ENCODE measurements around the gene FOCAD. TPM values are rescaled to one million over a fixed set of nuclear protein-coding genes. Genes with fewer than 3 reads are reported as not detected.

The FOCAD gene
- total and polyA plus RNA-seq, 10 of the 15 experiments (the other 5 are each of a cell fraction or from before 2014, with no cell fraction given), result 13.7 to 93.0 (median 41.8) TPM

- intact Hi-C loops (cut with micrococcal nuclease; ENCODE audit: unreplicated experiment), result no loop called here
- no peak overlapping the region for H3K4me2 ChIP-seq (ENCODE audit: control insufficient read depth, insufficient read depth)
- FAIRE-seq (no peak), DNase-seq (ENCODE audit: low read depth, low spot score) (no peak), ATAC-seq (peak; percentile 20; the same call in 1 of the 3 replicates)
- no peak overlapping the region for H3K4me3 ChIP-seq
- ChIA-PET RAD21 (ENCODE audit: unreplicated experiment) (interaction anchor here (1.4 kb wide), 1 partner anchor 301 kb away, joined by 3 read pairs; no protein-coding TSS in a partner anchor), SMC1A (ENCODE audit: uncharacterized antibody, unreplicated experiment) (no interaction called here), CTCF (no interaction called here), POLR2A (no interaction called here)
- H2AFZ ChIP-seq (ENCODE audit: control insufficient read depth, low read depth, low read length), result no peak overlapping the region
- in situ Hi-C loops (cut with MboI), result no loop called here
- peaks cover 3 to 7% of the 10 kb centered on the region in 2 experiments; a peak in 3 of 4 replicates for H3K36me3 ChIP-seq (ENCODE audit: control insufficient read depth in 2 of 2, insufficient read depth in 2 of 2, low read length in 1 of 2)
- H4K20me1 ChIP-seq (ENCODE audit: control insufficient read depth, insufficient read depth), result no peaks in the 10 kb centered on the region
- no peak overlapping the region for H3K9ac ChIP-seq (ENCODE audit: control insufficient read depth, insufficient read depth, low read length)
- H3K27ac ChIP-seq (ENCODE audit: control insufficient read depth, insufficient read depth), result no peak overlapping the region
- no peaks in the 10 kb centered on the region for H3K4me1 ChIP-seq (ENCODE audit: control insufficient read depth, insufficient read depth, low read length)
- WGBS (ENCODE audit: insufficient coverage, insufficient replicate concordance, low lambda C conversion rate, missing lambda C conversion rate), result 95% methylated on average over 1 of the region's 1 CpG
- no peaks in the 10 kb centered on the region for H3K9me3 ChIP-seq (replicated peaks; ENCODE audit: control insufficient read depth, insufficient read depth, low read length)
- H3K79me2 ChIP-seq (ENCODE audit: control insufficient read depth, insufficient read depth, low read length), result no peaks in the 10 kb centered on the region
- H3K27me3 ChIP-seq (replicated peaks in 1 of 2; ENCODE audit: control insufficient read depth in 2 of 2, insufficient read depth in 2 of 2, low read length in 1 of 2), result no peaks in the 10 kb centered on the region
- BruUV-seq (replicated peaks), result no TSS peak
- TF ChIP-seq E2F4 (IDR thresholded peaks at IDR 0.05; ENCODE audit: low read depth, low read length), result no peak
- TF ChIP-seq CBFB (IDR thresholded peaks at IDR 0.05; ENCODE audit: low read depth), result no peak
- no peak for TF ChIP-seq SP1 (IDR thresholded peaks at IDR 0.05; ENCODE audit: low read depth, low read length)
- no peak for TF ChIP-seq IRF4 (IDR thresholded peaks at IDR 0.05; ENCODE audit: low read depth, low read length)
- TF ChIP-seq HDAC6 (IDR thresholded peaks at IDR 0.05; ENCODE audit: unreplicated experiment), result no peak
- no peak for TF ChIP-seq ETV6 (conservative IDR thresholded peaks at IDR 0.05 in 1 of 2, IDR thresholded peaks at IDR 0.05 in 1 of 2; ENCODE audit: borderline replicate concordance in 1 of 2, low read depth in 1 of 2)
- no peak for TF ChIP-seq EP300 (IDR thresholded peaks at IDR 0.05; ENCODE audit: borderline replicate concordance in 1 of 2, control insufficient read depth in 1 of 2, low read depth in 2 of 2, low read length in 2 of 2)
- no peak for TF ChIP-seq RB1 (IDR thresholded peaks at IDR 0.05; ENCODE audit: borderline replicate concordance)
- TF ChIP-seq, protein P1, sequence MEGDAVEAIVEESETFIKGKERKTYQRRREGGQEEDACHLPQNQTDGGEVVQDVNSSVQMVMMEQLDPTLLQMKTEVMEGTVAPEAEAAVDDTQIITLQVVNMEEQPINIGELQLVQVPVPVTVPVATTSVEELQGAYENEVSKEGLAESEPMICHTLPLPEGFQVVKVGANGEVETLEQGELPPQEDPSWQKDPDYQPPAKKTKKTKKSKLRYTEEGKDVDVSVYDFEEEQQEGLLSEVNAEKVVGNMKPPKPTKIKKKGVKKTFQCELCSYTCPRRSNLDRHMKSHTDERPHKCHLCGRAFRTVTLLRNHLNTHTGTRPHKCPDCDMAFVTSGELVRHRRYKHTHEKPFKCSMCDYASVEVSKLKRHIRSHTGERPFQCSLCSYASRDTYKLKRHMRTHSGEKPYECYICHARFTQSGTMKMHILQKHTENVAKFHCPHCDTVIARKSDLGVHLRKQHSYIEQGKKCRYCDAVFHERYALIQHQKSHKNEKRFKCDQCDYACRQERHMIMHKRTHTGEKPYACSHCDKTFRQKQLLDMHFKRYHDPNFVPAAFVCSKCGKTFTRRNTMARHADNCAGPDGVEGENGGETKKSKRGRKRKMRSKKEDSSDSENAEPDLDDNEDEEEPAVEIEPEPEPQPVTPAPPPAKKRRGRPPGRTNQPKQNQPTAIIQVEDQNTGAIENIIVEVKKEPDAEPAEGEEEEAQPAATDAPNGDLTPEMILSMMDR (IDR thresholded peaks at IDR 0.05 in 2 of 3, conservative IDR thresholded peaks at IDR 0.05 in 1 of 3; ENCODE audit: control insufficient read depth in 2 of 3, extremely low read depth in 1 of 3, insufficient read depth in 1 of 3, low read depth in 3 of 3, low read length in 3 of 3), result no peak
- no peak for TF ChIP-seq RUNX3 (IDR thresholded peaks at IDR 0.05; ENCODE audit: low read length)
- TF ChIP-seq ASH2L (IDR thresholded peaks at IDR 0.05; ENCODE audit: borderline replicate concordance, low read depth), result no peak
- no peak for TF ChIP-seq YY1 (IDR thresholded peaks at IDR 0.05; ENCODE audit: low read depth, low read length)
- TF ChIP-seq CUX1 (IDR thresholded peaks at IDR 0.05; ENCODE audit: insufficient replicate concordance, low read depth, low read length), result no peak
- no peak for TF ChIP-seq MTA3 (IDR thresholded peaks at IDR 0.05; ENCODE audit: borderline replicate concordance, low read length)
These were observed 241.4 kb downstream of the FOCAD start for GRCh38 chr9:20925256-20926045.
